AG04450 (cell line): ENCODE data around the gene BMPR1A. TPM values are rescaled to one million over a fixed set of nuclear protein-coding genes. Genes with fewer than 3 reads are reported as not detected.

ENCODE experiments used
- CTCF ChIA-PET: fragments of 300-600, 350-600 bp; formaldehyde crosslinking; extraction: SDS; loops from one replicate; lab custom pipeline; 2022; ENCODE audit warnings: antibody characterized with exemption, inconsistent platforms; lab: Charles Lee
- POLR2A ChIA-PET: fragments of 350-600 bp; formaldehyde crosslinking; extraction: SDS; loops from one replicate; lab custom pipeline; 2021; ENCODE audit warnings: antibody characterized with exemption, inconsistent platforms; lab: Yijun Ruan, JAX
- DNase-seq: peaks from one replicate; pipeline ENCODE4 v3.0.0-alpha.2; 2011; ENCODE audit warnings: low read depth, low spot score
- H3K27ac ChIP-seq: one replicate; pipeline ENCODE4 v1.5.1; 2012; ENCODE audit warnings: low read depth, low read length, control low read depth
- H3K27me3 ChIP-seq: one replicate; pipeline ENCODE4 v1.6.0; 2012; ENCODE audit warnings: low read length; ENCODE audit not compliant: control insufficient read depth, insufficient read depth
- H3K4me3 ChIP-seq: 2 replicates; pipeline ENCODE4 v1.5.1; 2011; ENCODE audit warnings: mild to moderate bottlenecking, low read depth, low read length, control low read depth
- H3K9me3 ChIP-seq: 2 replicates; pipeline ENCODE4 v1.5.1; 2012; ENCODE audit warnings: low read length; ENCODE audit not compliant: control insufficient read depth, insufficient read depth
- polyA plus RNA-seq: library from polyadenylated mRNA; depleted of rRNA; stranded (reverse); fragments of >200 nt; gene quantifications from 2 replicates; pipeline ENCODE4 v1.2.3, GENCODE V29; 2011
- TF ChIP-seq, protein P1 (sequence below): IDR thresholded peaks from 2 replicates; pipeline ENCODE4 v1.5.1; 2011; ENCODE audit warnings: low read depth, low read length, control low read depth, inconsistent platforms

Gene BMPR1A
- polyA plus RNA-seq, 1 experiment = 41.9 TPM

DNA sequence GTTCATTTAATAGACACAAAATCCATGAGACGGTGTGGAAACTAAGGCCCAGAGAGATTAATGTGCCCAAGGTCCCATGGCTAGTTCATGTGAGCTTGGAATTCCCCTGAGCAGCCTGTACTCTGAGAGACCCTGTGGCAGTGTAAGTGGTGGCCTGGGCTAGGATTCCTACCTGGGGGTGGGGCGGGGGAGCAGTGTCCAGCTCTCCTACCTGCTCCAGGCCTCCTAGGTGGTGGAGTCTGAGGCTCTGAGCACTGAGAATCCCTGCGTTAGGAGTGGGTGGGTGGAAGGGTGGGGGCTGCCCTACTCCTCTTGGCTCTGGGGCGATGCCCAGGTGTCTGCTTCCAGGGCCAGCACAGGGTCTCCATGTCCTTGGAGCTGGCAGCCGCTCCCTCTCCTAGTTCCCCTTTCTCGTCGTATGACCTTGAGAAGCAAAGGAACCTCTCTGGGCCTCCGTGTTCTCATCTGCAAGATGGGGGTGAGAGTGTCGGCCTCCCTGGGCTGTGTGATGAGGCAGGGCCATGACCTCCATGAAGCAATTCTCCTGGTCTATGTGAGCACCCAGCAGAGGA, 204.5 kb downstream of the BMPR1A start:
- H3K9me3 ChIP-seq = no peaks in the 10 kb centered on the region; the same call in 1 of the 2 replicates
- no peak overlapping the region for H3K4me3 ChIP-seq
- DNase-seq = no peak
- H3K27ac ChIP-seq = no peak overlapping the region
- no peaks in the 10 kb centered on the region for H3K27me3 ChIP-seq
- TF ChIP-seq, protein P1, sequence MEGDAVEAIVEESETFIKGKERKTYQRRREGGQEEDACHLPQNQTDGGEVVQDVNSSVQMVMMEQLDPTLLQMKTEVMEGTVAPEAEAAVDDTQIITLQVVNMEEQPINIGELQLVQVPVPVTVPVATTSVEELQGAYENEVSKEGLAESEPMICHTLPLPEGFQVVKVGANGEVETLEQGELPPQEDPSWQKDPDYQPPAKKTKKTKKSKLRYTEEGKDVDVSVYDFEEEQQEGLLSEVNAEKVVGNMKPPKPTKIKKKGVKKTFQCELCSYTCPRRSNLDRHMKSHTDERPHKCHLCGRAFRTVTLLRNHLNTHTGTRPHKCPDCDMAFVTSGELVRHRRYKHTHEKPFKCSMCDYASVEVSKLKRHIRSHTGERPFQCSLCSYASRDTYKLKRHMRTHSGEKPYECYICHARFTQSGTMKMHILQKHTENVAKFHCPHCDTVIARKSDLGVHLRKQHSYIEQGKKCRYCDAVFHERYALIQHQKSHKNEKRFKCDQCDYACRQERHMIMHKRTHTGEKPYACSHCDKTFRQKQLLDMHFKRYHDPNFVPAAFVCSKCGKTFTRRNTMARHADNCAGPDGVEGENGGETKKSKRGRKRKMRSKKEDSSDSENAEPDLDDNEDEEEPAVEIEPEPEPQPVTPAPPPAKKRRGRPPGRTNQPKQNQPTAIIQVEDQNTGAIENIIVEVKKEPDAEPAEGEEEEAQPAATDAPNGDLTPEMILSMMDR = no peak
- CTCF ChIA-PET = interaction anchor here (0.6 to 1.5 kb wide), 5 partner anchors 15 to 268 kb away, joined by 3 to 7 read pairs (median 3); no protein-coding TSS in a partner anchor
- POLR2A ChIA-PET = interaction anchor here (1.1 kb wide), 1 partner anchor 9 kb away, joined by 5 read pairs; no protein-coding TSS in a partner anchor

DNA sequence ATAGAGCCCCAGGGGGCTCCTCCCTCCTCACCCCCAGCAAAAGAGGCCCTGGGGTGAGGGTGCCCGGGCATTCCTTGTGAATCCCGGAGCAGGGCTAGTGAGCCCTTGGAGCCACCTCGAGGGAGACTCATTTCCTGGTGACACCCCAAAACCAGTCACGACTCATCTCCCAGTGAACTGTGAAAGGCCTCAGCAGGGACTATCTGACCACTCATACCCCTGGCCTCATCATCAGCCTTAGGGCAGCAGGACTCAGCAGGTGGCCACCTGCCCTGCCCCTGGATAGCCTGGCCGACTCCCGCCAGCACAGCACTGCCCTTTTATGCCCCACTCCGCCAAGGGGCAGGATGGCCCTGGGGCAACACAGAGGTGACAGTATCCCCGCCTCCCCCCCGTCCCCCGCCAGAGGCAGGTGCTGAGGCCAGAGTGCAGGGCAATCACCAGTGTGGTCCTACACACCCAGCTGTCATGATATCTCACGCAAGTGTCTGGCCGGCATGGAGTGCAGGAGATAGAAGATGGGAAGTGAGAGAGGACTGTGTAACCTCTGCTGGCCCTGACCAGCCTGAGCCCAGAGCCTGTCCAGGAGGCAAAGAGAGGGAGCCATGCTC, 205.2 kb downstream of the BMPR1A start:
- no peak overlapping the region for H3K27ac ChIP-seq
- TF ChIP-seq, protein P1 = no peak
- H3K9me3 ChIP-seq = no peaks in the 10 kb centered on the region; the same call in 1 of the 2 replicates
- DNase-seq = no peak
- POLR2A ChIA-PET = no interaction called here
- H3K4me3 ChIP-seq = no peak overlapping the region
- no peaks in the 10 kb centered on the region for H3K27me3 ChIP-seq
- CTCF ChIA-PET = interaction anchor here (1.5 kb wide), 1 partner anchor 15 kb away, joined by 4 read pairs; no protein-coding TSS in a partner anchor

DNA sequence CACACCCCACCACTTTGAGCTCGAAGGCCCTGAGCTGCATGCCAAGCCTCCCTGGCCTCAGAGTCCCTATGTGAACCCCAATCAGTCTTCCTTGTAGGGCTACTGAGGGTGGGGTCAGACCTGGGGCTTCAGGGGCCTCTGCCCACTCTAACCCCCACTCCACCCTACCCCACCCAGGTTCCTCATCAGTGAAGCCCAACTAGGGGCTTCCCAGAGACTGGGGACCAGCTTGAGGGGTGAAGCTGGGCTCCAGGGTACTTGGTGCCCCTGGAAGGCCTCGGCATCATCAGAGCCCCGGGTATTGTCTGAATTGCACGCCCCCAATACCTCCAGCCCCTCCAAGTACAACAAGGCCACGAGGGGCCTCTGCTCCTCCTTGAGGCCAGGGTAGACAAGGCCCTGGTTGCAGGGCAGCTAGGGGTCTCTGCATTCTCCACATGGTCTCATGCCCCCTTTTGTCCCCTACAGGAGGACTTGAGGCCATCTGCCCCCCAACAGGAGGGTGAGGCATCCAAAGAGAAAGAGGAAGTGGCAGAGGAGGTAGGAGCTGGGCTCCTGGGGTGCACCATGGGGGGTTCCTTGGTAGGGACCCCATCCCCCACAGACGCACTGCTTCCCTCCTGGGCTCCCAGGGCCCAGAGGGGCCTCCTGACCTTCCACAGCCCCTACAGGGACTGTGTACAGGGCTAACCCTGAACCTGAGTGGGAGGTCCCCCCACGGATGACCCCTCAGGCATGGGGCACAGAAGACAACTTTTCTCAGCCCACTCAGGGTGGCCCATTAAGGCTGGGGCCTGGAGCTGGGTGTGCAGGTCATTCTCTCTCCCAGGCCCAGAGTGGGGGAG, 205.9 kb downstream of the BMPR1A start:
- Histone ChIP-seq H3K27ac (no peak overlapping the region), H3K9me3 (no peaks in the 10 kb centered on the region; the same call in 1 of the 2 replicates), H3K4me3 (no peak overlapping the region), H3K27me3 (no peaks in the 10 kb centered on the region)
- TF ChIP-seq, protein P1 = no peak
- DNase-seq = no peak
- ChIA-PET POLR2A (no interaction called here), CTCF (interaction anchor here (0.5 to 0.6 kb wide), 2 partner anchors 8 to 24 kb away, joined by 3 to 12 read pairs; no protein-coding TSS in a partner anchor)

DNA sequence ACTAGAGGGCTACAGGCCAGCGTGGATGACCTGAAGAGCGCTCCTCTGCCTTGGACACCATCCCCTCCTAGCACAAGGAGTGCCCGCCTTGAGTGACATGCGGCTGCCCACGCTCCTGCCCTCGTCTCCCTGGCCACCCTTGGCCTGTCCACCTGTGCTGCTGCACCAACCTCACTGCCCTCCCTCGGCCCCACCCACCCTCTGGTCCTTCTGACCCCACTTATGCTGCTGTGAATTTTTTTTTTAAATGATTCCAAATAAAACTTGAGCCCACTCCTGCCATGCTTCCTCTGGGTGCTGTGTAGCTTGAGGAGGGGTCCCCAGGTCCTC, 206.5 kb downstream of the BMPR1A start:
- Histone ChIP-seq H3K4me3 (no peak overlapping the region), H3K27ac (no peak overlapping the region), H3K27me3 (no peaks in the 10 kb centered on the region), H3K9me3 (no peaks in the 10 kb centered on the region; the same call in 1 of the 2 replicates)
- CTCF ChIA-PET = interaction anchor here (0.6 kb wide), 1 partner anchor 9 kb away, joined by 3 read pairs; no protein-coding TSS in a partner anchor
- DNase-seq = no peak
- TF ChIP-seq, protein P1 = no peak
- POLR2A ChIA-PET = no interaction called here
